GM12878 (cell line): ENCODE data around the gene SLC25A47.

Source experiments
- BRCA1 ChIP-seq: IDR thresholded peaks from 2 replicates; pipeline ENCODE4 v1.6.1; 2011; ENCODE audit warnings: low read depth, low read length, improper control_type of control experiment
- CTCF ChIP-seq, 3 experiments: IDR thresholded peaks in 2 of 3; conservative IDR thresholded peaks in 1 of 3; 2 replicates each; pipeline ENCODE4 v1.5.1; 2011; ENCODE audit warnings: low read depth in 3 of 3, low read length in 3 of 3, mild to moderate bottlenecking in 3 of 3, control low read depth in 2 of 3, moderate library complexity in 2 of 3, inconsistent platforms in 1 of 3, mixed read lengths in 1 of 3; ENCODE audit not compliant: control insufficient read depth in 2 of 3, insufficient read depth in 1 of 3; ENCODE audit errors: extremely low read depth in 1 of 3
- FOXM1 ChIP-seq: IDR thresholded peaks from 2 replicates; pipeline ENCODE4 v1.6.1; 2012; ENCODE audit warnings: low read depth, mild to moderate bottlenecking, inconsistent platforms, low read length, moderate library complexity
- GABPA ChIP-seq: IDR thresholded peaks from 2 replicates; pipeline ENCODE4 v1.6.1; 2014; ENCODE audit warnings: antibody characterized with exemption, low read depth, mild to moderate bottlenecking, inconsistent platforms
- MAX ChIP-seq: IDR thresholded peaks from 2 replicates; pipeline ENCODE4 v1.6.1; 2012; ENCODE audit warnings: low read depth, low read length, improper control_type of control experiment
- PBX3 ChIP-seq: IDR thresholded peaks from 2 replicates; pipeline ENCODE4 v1.6.1; 2011; ENCODE audit warnings: mild to moderate bottlenecking, low read depth, low read length, moderate library complexity; ENCODE audit not compliant: insufficient replicate concordance
- POLR2A ChIP-seq: IDR thresholded peaks from 2 replicates; pipeline ENCODE4 v1.6.1; 2011; ENCODE audit warnings: low read depth, mild to moderate bottlenecking, low read length
- SRF ChIP-seq, 2 experiments: IDR thresholded peaks; 2 replicates each; pipeline ENCODE4 v1.6.1; 2011; ENCODE audit warnings: low read depth in 2 of 2, low read length in 2 of 2, mild to moderate bottlenecking in 1 of 2, moderate library complexity in 1 of 2
- ZNF207 ChIP-seq: fragments of 450-650 bp; IDR thresholded peaks from 2 replicates; pipeline ENCODE4 v1.6.1; 2014; ENCODE audit warnings: antibody characterized with exemption, mild to moderate bottlenecking, borderline replicate concordance

GRCh38 chr14:100317389-100317788 lies 5.8 kb upstream of the SLC25A47 start:
- TF ChIP-seq CTCF (IDR thresholded peaks at IDR 0.05 in 2 of 3, conservative IDR thresholded peaks at IDR 0.05 in 1 of 3; ENCODE audit: control insufficient read depth in 2 of 3, extremely low read depth in 1 of 3, insufficient read depth in 1 of 3, low read depth in 3 of 3, low read length in 3 of 3) (no peak), POLR2A (no peak), FOXM1 (no peak), MAX (no peak), SRF (IDR thresholded peaks at IDR 0.05; ENCODE audit: low read depth in 2 of 2, low read length in 2 of 2) (no peak), ZNF207 (no peak), GABPA (no peak), PBX3 (no peak), BRCA1 (no peak)
